Measurements from ENCODE around the gene SMIM35.
"Not testable (repeated sequence)": the region's sequence is repeated elsewhere in the genome, so short reads cannot be mapped to it uniquely, and the experiment has no call there.

DNA sequence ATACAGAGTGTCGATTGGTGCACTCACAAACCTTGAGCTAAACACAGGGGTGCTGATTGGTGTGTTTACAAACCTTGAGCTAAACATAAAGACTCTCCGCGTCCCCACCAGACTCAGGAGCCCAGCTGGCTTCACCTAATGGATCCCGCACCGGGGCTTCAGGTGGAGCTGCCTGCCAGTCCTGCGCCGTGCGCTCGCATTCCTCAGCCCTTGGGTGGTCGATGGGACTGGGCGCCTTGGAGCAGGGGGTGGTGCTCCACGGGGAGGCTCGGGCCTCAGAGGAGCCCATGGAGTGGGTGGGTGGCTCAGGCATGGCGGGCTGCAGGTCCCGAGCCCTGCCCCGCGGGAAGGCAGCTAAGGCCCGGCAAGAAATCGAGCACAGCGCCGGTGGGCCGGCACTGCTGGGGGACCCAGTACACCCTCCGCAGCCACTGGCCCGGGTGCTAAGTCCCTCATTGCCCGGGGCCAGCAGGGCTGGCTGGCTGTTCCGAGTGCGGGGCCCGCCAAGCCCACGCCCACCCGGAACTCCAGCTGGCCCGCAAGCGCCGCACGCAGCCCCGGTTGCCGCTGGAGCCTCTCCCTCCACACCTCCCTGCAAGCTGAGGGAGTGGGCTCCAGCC lies 108.4 kb downstream of the SMIM35 start:
- TF ChIP-seq, protein P1, sequence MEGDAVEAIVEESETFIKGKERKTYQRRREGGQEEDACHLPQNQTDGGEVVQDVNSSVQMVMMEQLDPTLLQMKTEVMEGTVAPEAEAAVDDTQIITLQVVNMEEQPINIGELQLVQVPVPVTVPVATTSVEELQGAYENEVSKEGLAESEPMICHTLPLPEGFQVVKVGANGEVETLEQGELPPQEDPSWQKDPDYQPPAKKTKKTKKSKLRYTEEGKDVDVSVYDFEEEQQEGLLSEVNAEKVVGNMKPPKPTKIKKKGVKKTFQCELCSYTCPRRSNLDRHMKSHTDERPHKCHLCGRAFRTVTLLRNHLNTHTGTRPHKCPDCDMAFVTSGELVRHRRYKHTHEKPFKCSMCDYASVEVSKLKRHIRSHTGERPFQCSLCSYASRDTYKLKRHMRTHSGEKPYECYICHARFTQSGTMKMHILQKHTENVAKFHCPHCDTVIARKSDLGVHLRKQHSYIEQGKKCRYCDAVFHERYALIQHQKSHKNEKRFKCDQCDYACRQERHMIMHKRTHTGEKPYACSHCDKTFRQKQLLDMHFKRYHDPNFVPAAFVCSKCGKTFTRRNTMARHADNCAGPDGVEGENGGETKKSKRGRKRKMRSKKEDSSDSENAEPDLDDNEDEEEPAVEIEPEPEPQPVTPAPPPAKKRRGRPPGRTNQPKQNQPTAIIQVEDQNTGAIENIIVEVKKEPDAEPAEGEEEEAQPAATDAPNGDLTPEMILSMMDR (IDR thresholded peaks at IDR 0.05) = not testable (repeated sequence)
- TF ChIP-seq GATA2 (CRISPR knock-in tag; IDR thresholded peaks at IDR 0.05); RFX5 (IDR thresholded peaks at IDR 0.05; ENCODE audit: low read length); TCF12 (IDR thresholded peaks at IDR 0.05): not testable (repeated sequence)
- TF ChIP-seq, protein P2, sequence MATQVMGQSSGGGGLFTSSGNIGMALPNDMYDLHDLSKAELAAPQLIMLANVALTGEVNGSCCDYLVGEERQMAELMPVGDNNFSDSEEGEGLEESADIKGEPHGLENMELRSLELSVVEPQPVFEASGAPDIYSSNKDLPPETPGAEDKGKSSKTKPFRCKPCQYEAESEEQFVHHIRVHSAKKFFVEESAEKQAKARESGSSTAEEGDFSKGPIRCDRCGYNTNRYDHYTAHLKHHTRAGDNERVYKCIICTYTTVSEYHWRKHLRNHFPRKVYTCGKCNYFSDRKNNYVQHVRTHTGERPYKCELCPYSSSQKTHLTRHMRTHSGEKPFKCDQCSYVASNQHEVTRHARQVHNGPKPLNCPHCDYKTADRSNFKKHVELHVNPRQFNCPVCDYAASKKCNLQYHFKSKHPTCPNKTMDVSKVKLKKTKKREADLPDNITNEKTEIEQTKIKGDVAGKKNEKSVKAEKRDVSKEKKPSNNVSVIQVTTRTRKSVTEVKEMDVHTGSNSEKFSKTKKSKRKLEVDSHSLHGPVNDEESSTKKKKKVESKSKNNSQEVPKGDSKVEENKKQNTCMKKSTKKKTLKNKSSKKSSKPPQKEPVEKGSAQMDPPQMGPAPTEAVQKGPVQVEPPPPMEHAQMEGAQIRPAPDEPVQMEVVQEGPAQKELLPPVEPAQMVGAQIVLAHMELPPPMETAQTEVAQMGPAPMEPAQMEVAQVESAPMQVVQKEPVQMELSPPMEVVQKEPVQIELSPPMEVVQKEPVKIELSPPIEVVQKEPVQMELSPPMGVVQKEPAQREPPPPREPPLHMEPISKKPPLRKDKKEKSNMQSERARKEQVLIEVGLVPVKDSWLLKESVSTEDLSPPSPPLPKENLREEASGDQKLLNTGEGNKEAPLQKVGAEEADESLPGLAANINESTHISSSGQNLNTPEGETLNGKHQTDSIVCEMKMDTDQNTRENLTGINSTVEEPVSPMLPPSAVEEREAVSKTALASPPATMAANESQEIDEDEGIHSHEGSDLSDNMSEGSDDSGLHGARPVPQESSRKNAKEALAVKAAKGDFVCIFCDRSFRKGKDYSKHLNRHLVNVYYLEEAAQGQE (IDR thresholded peaks at IDR 0.05; ENCODE audit: low read depth, low read length) = not testable (repeated sequence)

Data from SK-N-SH (cell line).